OCI-LY7 (cell line): ENCODE results near the gene HAND1. TPM values are rescaled to one million over a fixed set of nuclear protein-coding genes. Genes with fewer than 3 reads are reported as not detected.

Experiments
- BruUV-seq: library from RNA; stranded (reverse); fragments of 400-500 nt; replicated peaks from 2 replicates; lab custom pipeline; 2021; lab: Mats Ljungman, UMichigan
- CTCF ChIA-PET: fragments of 300-600 bp; sonication (Branson Sonifier 250); formaldehyde crosslinking; loops from one replicate; lab custom pipeline; 2022; ENCODE audit warnings: antibody characterized with exemption; ENCODE audit not compliant: unreplicated experiment; lab: Charles Lee
- POLR2A ChIA-PET: fragments of 300-600 bp; sonication (Branson Sonifier 250); formaldehyde crosslinking; loops from one replicate; lab custom pipeline; 2022; ENCODE audit warnings: antibody characterized with exemption; lab: Charles Lee
- DNase-seq: peaks from one replicate; pipeline ENCODE4 v3.0.0-alpha.2; 2015; ENCODE audit warnings: low spot score
- H2AFZ ChIP-seq: fragments of 200-600 bp; sonication (generic), shearing (Covaris generic); 2 replicates; pipeline ENCODE4 v1.6.1; 2014; ENCODE audit warnings: mild to moderate bottlenecking, antibody characterized with exemption, low read length, moderate library complexity
- H3K27ac ChIP-seq: fragments of 200-600 bp; sonication (generic); 2 replicates; pipeline ENCODE4 v1.5.1; 2014; ENCODE audit warnings: mixed run types, low read depth, mild to moderate bottlenecking, moderate library complexity, low read length, inconsistent platforms; ENCODE audit not compliant: poor library complexity, severe bottlenecking
- H3K36me3 ChIP-seq: fragments of 200-600 bp; sonication (generic); 2 replicates; pipeline ENCODE4 v1.6.1; 2014; ENCODE audit warnings: mild to moderate bottlenecking, antibody characterized with exemption, low read length, moderate library complexity, mixed read lengths; ENCODE audit not compliant: insufficient read depth
- H3K4me1 ChIP-seq: fragments of 200-600 bp; sonication (generic); 2 replicates; pipeline ENCODE4 v1.5.1; 2014; ENCODE audit warnings: mild to moderate bottlenecking, low read length; ENCODE audit not compliant: insufficient read depth, poor library complexity, severe bottlenecking
- H3K4me2 ChIP-seq: fragments of 200-600 bp; sonication (generic); 2 replicates; pipeline ENCODE4 v1.6.1; 2014; ENCODE audit warnings: mild to moderate bottlenecking, low read length
- H3K4me3 ChIP-seq: fragments of 200-600 bp; sonication (generic); 2 replicates; pipeline ENCODE4 v1.5.1; 2014; ENCODE audit warnings: mild to moderate bottlenecking, low read depth, low read length; ENCODE audit not compliant: poor library complexity, severe bottlenecking
- H3K79me2 ChIP-seq: fragments of 200-600 bp; sonication (generic); 2 replicates; pipeline ENCODE4 v1.6.1; 2016; ENCODE audit warnings: low read depth, mild to moderate bottlenecking, low read length, moderate library complexity, mixed read lengths; ENCODE audit not compliant: insufficient read depth
- H3K9me2 ChIP-seq: fragments of 200-600 bp; sonication (generic); 2 replicates; pipeline ENCODE4 v1.6.1; 2016; ENCODE audit warnings: mild to moderate bottlenecking, low read length, mixed read lengths; ENCODE audit not compliant: insufficient read depth
- H3K9me3 ChIP-seq: fragments of 200-600 bp; sonication (generic); 2 replicates; pipeline ENCODE4 v1.6.1; 2014; ENCODE audit warnings: mild to moderate bottlenecking, mixed run types, low read length, mixed read lengths
- H4K20me1 ChIP-seq: fragments of 200-600 bp; sonication (generic); 2 replicates; pipeline ENCODE4 v1.6.1; 2014; ENCODE audit warnings: mild to moderate bottlenecking, antibody characterized with exemption, low read length, moderate library complexity, mixed read lengths; ENCODE audit not compliant: insufficient read depth
- EZH2phosphoT487 ChIP-seq: fragments of 200-600 bp; sonication (generic); IDR thresholded peaks from 2 replicates; pipeline ENCODE4 v1.6.1; 2018; ENCODE audit warnings: low read depth, borderline replicate concordance, mild to moderate bottlenecking, mixed run types, antibody characterized with exemption, low read length, moderate library complexity, mixed read lengths
- intact Hi-C: fragments of 100-400 bp; cut with micrococcal nuclease; formaldehyde crosslinking; loops from one replicate; pipeline ENCODE4 v1.10.0; 2022; ENCODE audit not compliant: unreplicated experiment
- total RNA-seq, 2 experiments: library from RNA; depleted of rRNA in 1 of 2; stranded (reverse); fragments of >200 nt in 1 of 2; shearing (Covaris generic) in 1 of 2; gene quantifications; 2 replicates each; pipeline ENCODE4 v1.2.3, GENCODE V29; 2014 to 2022
- TF ChIP-seq, protein P1 (sequence below): fragments of 200-600 bp; sonication (generic); conservative IDR thresholded peaks from 2 replicates; pipeline ENCODE4 v1.5.1; 2014; ENCODE audit warnings: mild to moderate bottlenecking, antibody characterized with exemption, low read length, moderate library complexity, mixed read lengths

HAND1 gene
- total RNA-seq, 2 experiments from 2014 or later, result not detected

DNA sequence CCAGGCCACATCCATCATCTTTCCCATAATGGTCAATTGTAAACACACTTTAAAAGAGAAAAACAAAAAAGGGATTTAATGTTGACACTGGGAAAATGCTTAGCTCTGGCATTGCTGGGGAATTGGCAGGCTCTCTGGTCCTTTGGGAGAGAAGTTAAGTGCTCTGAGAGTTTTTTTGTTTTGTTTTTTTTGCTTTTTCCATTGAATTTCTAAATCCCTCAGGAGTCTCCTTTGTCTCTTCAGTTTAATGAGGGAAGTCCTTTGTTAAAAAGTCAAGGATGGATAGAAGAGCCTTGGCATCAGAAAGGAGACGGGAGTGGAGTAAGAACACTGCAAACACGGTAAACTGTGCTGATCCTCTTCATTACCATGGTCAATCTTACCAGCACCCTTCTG lies 7.1 kb upstream of the HAND1 start:
- BruUV-seq, result no TSS peak
- no peaks in the 10 kb centered on the region for H4K20me1 ChIP-seq
- no peaks in the 10 kb centered on the region for H3K4me1 ChIP-seq
- DNase-seq, result no peak
- ChIA-PET POLR2A (no interaction called here), CTCF (no interaction called here)
- H3K9me2 ChIP-seq, result no peaks in the 10 kb centered on the region
- intact Hi-C loops, result no loop called here
- H2AFZ ChIP-seq, result no peak overlapping the region
- H3K4me3 ChIP-seq, result no peak overlapping the region
- H3K27ac ChIP-seq, result no peak overlapping the region
- no peaks in the 10 kb centered on the region for H3K9me3 ChIP-seq
- TF ChIP-seq EZH2phosphoT487, result no peak
- TF ChIP-seq, protein P1, sequence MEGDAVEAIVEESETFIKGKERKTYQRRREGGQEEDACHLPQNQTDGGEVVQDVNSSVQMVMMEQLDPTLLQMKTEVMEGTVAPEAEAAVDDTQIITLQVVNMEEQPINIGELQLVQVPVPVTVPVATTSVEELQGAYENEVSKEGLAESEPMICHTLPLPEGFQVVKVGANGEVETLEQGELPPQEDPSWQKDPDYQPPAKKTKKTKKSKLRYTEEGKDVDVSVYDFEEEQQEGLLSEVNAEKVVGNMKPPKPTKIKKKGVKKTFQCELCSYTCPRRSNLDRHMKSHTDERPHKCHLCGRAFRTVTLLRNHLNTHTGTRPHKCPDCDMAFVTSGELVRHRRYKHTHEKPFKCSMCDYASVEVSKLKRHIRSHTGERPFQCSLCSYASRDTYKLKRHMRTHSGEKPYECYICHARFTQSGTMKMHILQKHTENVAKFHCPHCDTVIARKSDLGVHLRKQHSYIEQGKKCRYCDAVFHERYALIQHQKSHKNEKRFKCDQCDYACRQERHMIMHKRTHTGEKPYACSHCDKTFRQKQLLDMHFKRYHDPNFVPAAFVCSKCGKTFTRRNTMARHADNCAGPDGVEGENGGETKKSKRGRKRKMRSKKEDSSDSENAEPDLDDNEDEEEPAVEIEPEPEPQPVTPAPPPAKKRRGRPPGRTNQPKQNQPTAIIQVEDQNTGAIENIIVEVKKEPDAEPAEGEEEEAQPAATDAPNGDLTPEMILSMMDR, result no peak
- no peaks in the 10 kb centered on the region for H3K79me2 ChIP-seq
- no peaks in the 10 kb centered on the region for H3K36me3 ChIP-seq
- H3K4me2 ChIP-seq, result no peak overlapping the region

DNA sequence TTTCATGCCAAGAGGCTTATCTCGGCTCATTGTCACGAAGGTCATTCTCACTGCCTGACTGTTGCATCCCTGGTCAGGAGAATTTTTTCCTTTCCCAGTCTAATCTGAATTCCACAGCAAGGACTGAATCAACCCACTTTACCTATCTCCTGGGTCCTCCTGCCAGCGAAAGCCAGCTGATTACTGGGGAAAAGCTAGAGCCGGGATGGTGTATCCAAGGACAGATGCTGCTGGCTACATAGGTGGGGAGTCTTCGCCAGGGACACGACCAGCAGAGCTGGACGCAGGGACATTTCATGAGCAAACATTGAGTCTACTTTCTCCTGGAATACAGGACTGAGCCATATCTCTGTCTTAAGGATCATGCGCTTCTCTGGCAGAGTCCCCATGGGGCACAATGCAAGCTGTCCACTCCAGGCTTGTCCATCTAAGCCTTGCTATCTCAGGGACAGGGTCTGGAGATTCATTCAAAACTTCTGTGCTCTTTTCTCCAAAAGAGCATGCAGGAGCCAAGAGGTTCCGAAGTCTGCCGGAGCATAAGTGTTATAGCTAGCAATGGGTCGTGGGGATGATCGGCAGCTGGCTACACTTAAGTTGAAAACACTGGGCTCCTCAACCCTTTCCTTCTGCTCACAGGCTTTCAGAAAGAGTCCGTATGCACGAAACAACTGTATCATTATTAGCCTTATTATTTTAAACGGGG lies 6.5 kb upstream of the HAND1 start:
- no peak for TF ChIP-seq EZH2phosphoT487
- TF ChIP-seq, protein P1, result no peak
- ChIA-PET POLR2A (interaction anchor here (0.8 kb wide), 1 partner anchor 21 kb away, joined by 3 read pairs; no protein-coding TSS in a partner anchor), CTCF (no interaction called here)
- H3K4me2 ChIP-seq, result no peak overlapping the region
- H3K79me2 ChIP-seq, result no peaks in the 10 kb centered on the region
- no peaks in the 10 kb centered on the region for H3K9me2 ChIP-seq
- no peaks in the 10 kb centered on the region for H3K9me3 ChIP-seq
- H3K36me3 ChIP-seq, result no peaks in the 10 kb centered on the region
- H3K4me1 ChIP-seq, result no peaks in the 10 kb centered on the region
- intact Hi-C loops, result no loop called here
- no peak overlapping the region for H2AFZ ChIP-seq
- H3K27ac ChIP-seq, result no peak overlapping the region
- no peak for DNase-seq
- BruUV-seq, result no TSS peak
- H3K4me3 ChIP-seq, result no peak overlapping the region
- H4K20me1 ChIP-seq, result no peaks in the 10 kb centered on the region
